GM12891 (cell line): ENCODE measurements around the gene MGAT5.

Source experiments
- PAX5 ChIP-seq: IDR thresholded peaks from 2 replicates; pipeline ENCODE4 v1.6.1; 2011; ENCODE audit warnings: low read length, moderate library complexity, mild to moderate bottlenecking; ENCODE audit not compliant: insufficient read depth, severe bottlenecking
- POLR2A ChIP-seq: IDR thresholded peaks from 2 replicates; pipeline ENCODE4 v1.6.1; 2011; ENCODE audit warnings: low read depth, low read length, control low read depth
- POLR2AphosphoS5 ChIP-seq: IDR thresholded peaks from 2 replicates; pipeline ENCODE4 v1.6.1; 2011; ENCODE audit warnings: low read depth, low read length, control low read depth
- POU2F2 ChIP-seq: IDR thresholded peaks from 2 replicates; pipeline ENCODE4 v1.6.1; 2011; ENCODE audit warnings: low read depth, mild to moderate bottlenecking, control low read depth, low read length, moderate library complexity
- SPI1 ChIP-seq: IDR thresholded peaks from 2 replicates; pipeline ENCODE4 v1.6.1; 2011; ENCODE audit warnings: low read depth, low read length, control low read depth
- TAF1 ChIP-seq: IDR thresholded peaks from 2 replicates; pipeline ENCODE4 v1.6.1; 2011; ENCODE audit warnings: low read depth, low read length, control low read depth

- no peak for TF ChIP-seq POLR2AphosphoS5
- no peak for TF ChIP-seq TAF1
- no peak for TF ChIP-seq POLR2A
- TF ChIP-seq SPI1: no peak
- TF ChIP-seq POU2F2: peak; percentile 68
- no peak for TF ChIP-seq PAX5
Observed at GRCh38 chr2:134334542-134335353, 80.9 kb downstream of the MGAT5 start.
